ENCODE results near the gene URB1.
"Not testable (repeated sequence)": the region's sequence is repeated elsewhere in the genome, so short reads cannot be mapped to it uniquely, and the experiment has no call there.

URB1 gene

DNA sequence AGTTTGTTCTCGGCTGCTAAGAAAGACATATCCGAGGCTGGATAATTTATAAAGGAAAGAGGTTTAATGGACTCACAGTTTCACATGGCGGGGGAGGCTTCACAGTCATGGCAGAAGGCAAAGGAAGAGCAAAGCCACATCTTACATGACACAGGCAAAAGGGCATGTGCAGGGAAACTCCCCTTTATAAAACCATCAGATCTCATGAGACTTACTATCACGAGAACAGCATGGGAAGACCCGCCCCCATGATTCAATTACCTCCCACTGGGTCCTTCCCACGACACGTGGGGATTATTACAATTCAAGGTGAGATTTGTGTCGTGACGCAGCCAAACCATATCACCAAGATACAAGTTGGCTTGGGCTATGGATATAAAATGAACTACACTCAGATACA, 81.8 kb downstream of the URB1 start:
- TF ChIP-seq EGR2 (tag by site-specific recombination; IDR thresholded peaks at IDR 0.05; ENCODE audit: low read depth), result peak; percentile 42; the same call in 1 of the 2 replicates
- H3K27ac ChIP-seq (ENCODE audit: extremely low read depth, low read depth, low read length); H3K4me1 ChIP-seq (ENCODE audit: control insufficient read depth, insufficient read depth, low read length); CTCF ChIA-PET; H3K4me3 ChIP-seq (ENCODE audit: low read depth, low read length); H3K9me3 ChIP-seq (ENCODE audit: control insufficient read depth, insufficient read depth, low read depth, low read length); POLR2A ChIA-PET: not testable (repeated sequence)
- H3K36me3 ChIP-seq (ENCODE audit: control insufficient read depth in 2 of 2, insufficient read depth in 1 of 2, low read length in 2 of 2), result peaks cover 8 to 54% of the 10 kb centered on the region in 2 experiments

- POLR2A ChIA-PET, result no interaction called here
- CTCF ChIA-PET, result no interaction called here
Measured at GRCh38 chr21:32309906-32310460, 82.8 kb downstream of the URB1 start.

DNA sequence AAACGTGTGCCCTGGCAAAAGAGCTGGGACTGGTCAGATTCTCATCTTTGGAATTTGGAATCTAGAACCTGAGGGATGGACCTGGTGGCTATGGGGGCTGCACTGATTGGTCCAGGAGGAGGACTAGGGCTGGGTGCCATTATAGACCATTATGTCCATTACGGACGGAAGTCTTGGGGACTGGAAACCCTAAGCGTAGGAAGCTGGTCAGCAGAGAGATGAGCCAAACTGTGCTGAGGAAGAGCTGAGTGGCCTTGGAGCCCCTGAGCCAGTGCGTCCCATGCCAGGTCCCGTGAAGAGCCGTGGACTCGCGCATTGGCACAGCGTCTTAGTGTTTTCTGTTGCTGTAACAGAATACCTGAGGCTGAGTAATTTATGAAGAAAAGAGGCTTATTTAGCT, 84.1 kb downstream of the URB1 start:
- no peak overlapping the region for H3K27ac ChIP-seq (ENCODE audit: extremely low read depth, low read depth, low read length)
- ChIA-PET POLR2A (interaction anchor here (0.6 kb wide), 1 partner anchor 717 kb away, joined by 3 read pairs; the partner anchor contains the start of gene OLIG2), CTCF (interaction anchor here (0.8 kb wide), 1 partner anchor 18 kb away, joined by 3 read pairs; no protein-coding TSS in a partner anchor)
- H3K4me1 ChIP-seq (ENCODE audit: control insufficient read depth, insufficient read depth, low read length), result no peaks in the 10 kb centered on the region
- TF ChIP-seq ZNF560 (tag by site-specific recombination; IDR thresholded peaks at IDR 0.05; ENCODE audit: borderline replicate concordance), result no peak
- TF ChIP-seq ZNF266 (tag by site-specific recombination; IDR thresholded peaks at IDR 0.05; ENCODE audit: low read depth), result no peak
- TF ChIP-seq ZNF530 (tag by site-specific recombination; IDR thresholded peaks at IDR 0.05; ENCODE audit: low read depth), result no peak
- TF ChIP-seq MZF1 (tag by site-specific recombination; IDR thresholded peaks at IDR 0.05; ENCODE audit: borderline replicate concordance), result no peak
- TF ChIP-seq ZNF175 (tag by site-specific recombination; IDR thresholded peaks at IDR 0.05), result no peak
- no peak for TF ChIP-seq ZNF488 (tag by site-specific recombination; IDR thresholded peaks at IDR 0.05)
- TF ChIP-seq, protein P1, sequence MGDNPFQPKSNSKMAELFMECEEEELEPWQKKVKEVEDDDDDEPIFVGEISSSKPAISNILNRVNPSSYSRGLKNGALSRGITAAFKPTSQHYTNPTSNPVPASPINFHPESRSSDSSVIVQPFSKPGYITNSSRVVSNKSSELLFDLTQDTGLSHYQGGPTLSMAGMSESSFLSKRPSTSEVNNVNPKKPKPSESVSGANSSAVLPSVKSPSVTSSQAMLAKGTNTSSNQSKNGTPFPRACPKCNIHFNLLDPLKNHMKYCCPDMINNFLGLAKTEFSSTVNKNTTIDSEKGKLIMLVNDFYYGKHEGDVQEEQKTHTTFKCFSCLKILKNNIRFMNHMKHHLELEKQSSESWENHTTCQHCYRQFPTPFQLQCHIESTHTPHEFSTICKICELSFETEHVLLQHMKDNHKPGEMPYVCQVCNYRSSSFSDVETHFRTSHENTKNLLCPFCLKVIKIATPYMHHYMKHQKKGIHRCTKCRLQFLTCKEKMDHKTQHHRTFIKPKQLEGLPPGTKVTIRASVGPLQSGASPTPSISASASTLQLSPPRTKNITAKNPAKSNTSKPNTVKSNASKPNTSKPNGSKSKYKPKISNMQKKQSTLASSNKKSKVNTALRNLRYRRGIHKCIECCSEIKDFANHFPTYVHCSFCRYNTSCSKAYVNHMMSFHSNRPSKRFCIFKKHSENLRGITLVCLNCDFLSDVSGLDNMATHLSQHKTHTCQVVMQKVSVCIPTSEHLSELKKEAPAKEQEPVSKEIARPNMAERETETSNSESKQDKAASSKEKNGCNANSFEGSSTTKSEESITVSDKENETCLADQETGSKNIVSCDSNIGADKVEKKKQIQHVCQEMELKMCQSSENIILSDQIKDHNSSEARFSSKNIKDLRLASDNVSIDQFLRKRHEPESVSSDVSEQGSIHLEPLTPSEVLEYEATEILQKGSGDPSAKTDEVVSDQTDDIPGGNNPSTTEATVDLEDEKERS (tag by site-specific recombination; IDR thresholded peaks at IDR 0.05), result no peak
- no peak for TF ChIP-seq OVOL3 (tag by site-specific recombination; IDR thresholded peaks at IDR 0.05)
- no peak for TF ChIP-seq ZNF221 (tag by site-specific recombination; IDR thresholded peaks at IDR 0.05; ENCODE audit: borderline replicate concordance)
- TF ChIP-seq ZNF10 (tag by site-specific recombination; IDR thresholded peaks at IDR 0.05), result no peak
- no peak for TF ChIP-seq ZNF302 (tag by site-specific recombination; IDR thresholded peaks at IDR 0.05; ENCODE audit: low read depth)
- no peak for TF ChIP-seq ZNF19 (tag by site-specific recombination; IDR thresholded peaks at IDR 0.05; ENCODE audit: low read depth)
- H3K36me3 ChIP-seq (ENCODE audit: control insufficient read depth in 2 of 2, insufficient read depth in 1 of 2, low read length in 2 of 2), result peaks cover 4 to 37% of the 10 kb centered on the region in 2 experiments
- H3K4me3 ChIP-seq (ENCODE audit: low read depth, low read length), result no peak overlapping the region
- H3K9me3 ChIP-seq (ENCODE audit: control insufficient read depth, insufficient read depth, low read depth, low read length), result no peaks in the 10 kb centered on the region

More at GRCh38 chr21:32309906-32310460, 82.8 kb downstream of the URB1 start:
- H3K4me3 ChIP-seq (ENCODE audit: low read depth, low read length), result no peak overlapping the region
- no peak for TF ChIP-seq ZNF19 (tag by site-specific recombination; IDR thresholded peaks at IDR 0.05; ENCODE audit: low read depth)
- no peak for TF ChIP-seq ZNF341 (tag by site-specific recombination; IDR thresholded peaks at IDR 0.05; ENCODE audit: low read depth)
- TF ChIP-seq GLIS1 (tag by site-specific recombination; IDR thresholded peaks at IDR 0.05), result no peak
- peaks cover 8 to 45% of the 10 kb centered on the region in 2 experiments for H3K36me3 ChIP-seq (ENCODE audit: control insufficient read depth in 2 of 2, insufficient read depth in 1 of 2, low read length in 2 of 2)
- H3K4me1 ChIP-seq (ENCODE audit: control insufficient read depth, insufficient read depth, low read length), result no peaks in the 10 kb centered on the region
- no peak overlapping the region for H3K27ac ChIP-seq (ENCODE audit: extremely low read depth, low read depth, low read length)
- no peaks in the 10 kb centered on the region for H3K9me3 ChIP-seq (ENCODE audit: control insufficient read depth, insufficient read depth, low read depth, low read length)

All from HEK293 (cell line).